OCI-LY7 (cell line): Measurements from ENCODE around the gene ELOB. TPM values are rescaled to one million over a fixed set of nuclear protein-coding genes. Genes with fewer than 3 reads are reported as not detected.

Experiments used
- BruUV-seq: library from RNA; stranded (reverse); fragments of 400-500 nt; replicated peaks from 2 replicates; lab custom pipeline; 2021; lab: Mats Ljungman, UMichigan
- CTCF ChIA-PET: fragments of 300-600 bp; sonication (Branson Sonifier 250); formaldehyde crosslinking; loops from one replicate; lab custom pipeline; 2022; ENCODE audit warnings: antibody characterized with exemption; ENCODE audit not compliant: unreplicated experiment; lab: Charles Lee
- POLR2A ChIA-PET: fragments of 300-600 bp; sonication (Branson Sonifier 250); formaldehyde crosslinking; loops from one replicate; lab custom pipeline; 2022; ENCODE audit warnings: antibody characterized with exemption; lab: Charles Lee
- DNase-seq: peaks from one replicate; pipeline ENCODE4 v3.0.0-alpha.2; 2015; ENCODE audit warnings: low spot score
- H2AFZ ChIP-seq: fragments of 200-600 bp; sonication (generic), shearing (Covaris generic); 2 replicates; pipeline ENCODE4 v1.6.1; 2014; ENCODE audit warnings: mild to moderate bottlenecking, antibody characterized with exemption, low read length, moderate library complexity
- H3K27ac ChIP-seq: fragments of 200-600 bp; sonication (generic); 2 replicates; pipeline ENCODE4 v1.5.1; 2014; ENCODE audit warnings: mixed run types, low read depth, mild to moderate bottlenecking, moderate library complexity, low read length, inconsistent platforms; ENCODE audit not compliant: poor library complexity, severe bottlenecking
- H3K36me3 ChIP-seq: fragments of 200-600 bp; sonication (generic); 2 replicates; pipeline ENCODE4 v1.6.1; 2014; ENCODE audit warnings: mild to moderate bottlenecking, antibody characterized with exemption, low read length, moderate library complexity, mixed read lengths; ENCODE audit not compliant: insufficient read depth
- H3K4me1 ChIP-seq: fragments of 200-600 bp; sonication (generic); 2 replicates; pipeline ENCODE4 v1.5.1; 2014; ENCODE audit warnings: mild to moderate bottlenecking, low read length; ENCODE audit not compliant: insufficient read depth, poor library complexity, severe bottlenecking
- H3K4me2 ChIP-seq: fragments of 200-600 bp; sonication (generic); 2 replicates; pipeline ENCODE4 v1.6.1; 2014; ENCODE audit warnings: mild to moderate bottlenecking, low read length
- H3K4me3 ChIP-seq: fragments of 200-600 bp; sonication (generic); 2 replicates; pipeline ENCODE4 v1.5.1; 2014; ENCODE audit warnings: mild to moderate bottlenecking, low read depth, low read length; ENCODE audit not compliant: poor library complexity, severe bottlenecking
- H3K79me2 ChIP-seq: fragments of 200-600 bp; sonication (generic); 2 replicates; pipeline ENCODE4 v1.6.1; 2016; ENCODE audit warnings: low read depth, mild to moderate bottlenecking, low read length, moderate library complexity, mixed read lengths; ENCODE audit not compliant: insufficient read depth
- H3K9me2 ChIP-seq: fragments of 200-600 bp; sonication (generic); 2 replicates; pipeline ENCODE4 v1.6.1; 2016; ENCODE audit warnings: mild to moderate bottlenecking, low read length, mixed read lengths; ENCODE audit not compliant: insufficient read depth
- H3K9me3 ChIP-seq: fragments of 200-600 bp; sonication (generic); 2 replicates; pipeline ENCODE4 v1.6.1; 2014; ENCODE audit warnings: mild to moderate bottlenecking, mixed run types, low read length, mixed read lengths
- H4K20me1 ChIP-seq: fragments of 200-600 bp; sonication (generic); 2 replicates; pipeline ENCODE4 v1.6.1; 2014; ENCODE audit warnings: mild to moderate bottlenecking, antibody characterized with exemption, low read length, moderate library complexity, mixed read lengths; ENCODE audit not compliant: insufficient read depth
- CTCF ChIP-seq: fragments of 200-600 bp; sonication (generic); conservative IDR thresholded peaks from 2 replicates; pipeline ENCODE4 v1.5.1; 2014; ENCODE audit warnings: mild to moderate bottlenecking, antibody characterized with exemption, low read length, moderate library complexity, mixed read lengths
- EZH2phosphoT487 ChIP-seq: fragments of 200-600 bp; sonication (generic); IDR thresholded peaks from 2 replicates; pipeline ENCODE4 v1.6.1; 2018; ENCODE audit warnings: low read depth, borderline replicate concordance, mild to moderate bottlenecking, mixed run types, antibody characterized with exemption, low read length, moderate library complexity, mixed read lengths
- intact Hi-C: fragments of 100-400 bp; cut with micrococcal nuclease; formaldehyde crosslinking; loops from one replicate; pipeline ENCODE4 v1.10.0; 2022; ENCODE audit not compliant: unreplicated experiment
- total RNA-seq, 2 experiments: library from RNA; depleted of rRNA in 1 of 2; stranded (reverse); fragments of >200 nt in 1 of 2; shearing (Covaris generic) in 1 of 2; gene quantifications; 2 replicates each; pipeline ENCODE4 v1.2.3, GENCODE V29; 2014 to 2022

The ELOB gene
- total RNA-seq, 2 experiments from 2014 or later = 209 to 285 TPM

DNA sequence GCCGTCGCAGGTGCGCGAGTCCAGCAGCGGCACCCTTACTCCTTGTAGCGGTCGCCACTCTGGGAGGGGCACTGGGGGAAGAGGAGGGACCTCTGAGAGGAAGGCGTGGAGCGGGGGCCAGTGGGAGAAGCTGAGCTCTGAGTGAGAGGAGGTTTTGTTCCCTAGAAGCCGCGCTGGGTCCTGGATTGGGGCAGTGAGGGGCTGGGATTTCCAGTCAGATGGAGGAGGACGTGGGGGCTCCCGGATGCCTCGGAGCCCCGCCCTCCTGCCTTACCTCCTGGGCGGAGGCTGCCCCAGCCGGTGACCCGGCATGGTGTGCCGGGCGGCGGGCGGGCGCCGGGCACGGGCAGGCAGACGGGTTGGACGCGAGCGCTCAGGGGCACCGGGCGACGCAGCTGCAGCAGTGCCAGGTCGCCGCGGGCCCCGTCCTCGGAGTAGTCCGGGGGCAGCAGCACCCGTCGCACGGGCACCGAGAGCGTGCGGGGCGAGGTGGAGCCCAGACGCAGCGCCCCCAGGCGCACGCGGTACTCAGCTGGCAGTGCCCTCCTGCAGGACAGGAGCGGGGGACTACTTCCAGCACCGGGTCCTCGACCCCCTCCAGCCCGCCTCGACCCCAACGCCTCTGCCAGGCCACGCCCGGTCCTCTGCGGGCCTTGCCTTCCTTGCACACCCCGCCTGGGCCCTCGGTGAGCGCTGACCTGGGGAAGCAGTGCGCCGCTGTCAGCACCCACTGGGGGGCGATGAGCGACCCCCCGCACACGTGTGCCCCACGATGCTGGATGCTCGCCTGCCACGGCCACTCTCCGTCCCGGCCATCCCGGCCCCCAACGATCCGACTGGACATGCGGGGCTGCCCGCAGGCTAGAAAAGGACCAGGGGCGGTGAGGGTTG, 8.3 kb upstream of the ELOB start:
- intact Hi-C loops = no loop called here
- H3K4me2 ChIP-seq = no peak overlapping the region
- H3K36me3 ChIP-seq = no peaks in the 10 kb centered on the region
- H3K4me3 ChIP-seq = no peak overlapping the region
- no peak overlapping the region for H3K27ac ChIP-seq
- no peaks in the 10 kb centered on the region for H3K9me3 ChIP-seq
- H3K4me1 ChIP-seq = no peaks in the 10 kb centered on the region
- no peaks in the 10 kb centered on the region for H3K79me2 ChIP-seq
- H2AFZ ChIP-seq = no peak overlapping the region
- POLR2A ChIA-PET = no interaction called here
- H3K9me2 ChIP-seq = no peaks in the 10 kb centered on the region
- H4K20me1 ChIP-seq = no peaks in the 10 kb centered on the region
- CTCF ChIA-PET = no interaction called here
- no peak for DNase-seq
- no TSS peak for BruUV-seq
- peak; percentile 58 for TF ChIP-seq CTCF
- no peak for TF ChIP-seq EZH2phosphoT487

GRCh38 chr16:2784358-2785100, 7.4 kb upstream of the ELOB start:
- Histone ChIP-seq H4K20me1 (no peaks in the 10 kb centered on the region), H3K4me1 (no peaks in the 10 kb centered on the region), H3K4me3 (no peak overlapping the region), H3K9me2 (no peaks in the 10 kb centered on the region), H3K9me3 (no peaks in the 10 kb centered on the region), H3K36me3 (no peaks in the 10 kb centered on the region), H3K79me2 (no peaks in the 10 kb centered on the region), H3K4me2 (no peak overlapping the region), H3K27ac (no peak overlapping the region), H2AFZ (no peak overlapping the region)
- intact Hi-C loops = no loop called here
- BruUV-seq = no TSS peak
- no peak for DNase-seq
- ChIA-PET POLR2A (no interaction called here), CTCF (no interaction called here)
- TF ChIP-seq EZH2phosphoT487 = no peak
- no peak for TF ChIP-seq CTCF
